Mammary microvascular endothelial cell (primary cell): ENCODE measurements around the gene ACP4. TPM values are rescaled to one million over a fixed set of nuclear protein-coding genes. Genes with fewer than 3 reads are reported as not detected.

Experiments
- total RNA-seq: library from RNA; depleted of rRNA; stranded (reverse); fragments of >200 nt; gene quantifications from 2 replicates; pipeline ENCODE4 v1.2.3, GENCODE V29; 2015

ACP4 gene, protein sequence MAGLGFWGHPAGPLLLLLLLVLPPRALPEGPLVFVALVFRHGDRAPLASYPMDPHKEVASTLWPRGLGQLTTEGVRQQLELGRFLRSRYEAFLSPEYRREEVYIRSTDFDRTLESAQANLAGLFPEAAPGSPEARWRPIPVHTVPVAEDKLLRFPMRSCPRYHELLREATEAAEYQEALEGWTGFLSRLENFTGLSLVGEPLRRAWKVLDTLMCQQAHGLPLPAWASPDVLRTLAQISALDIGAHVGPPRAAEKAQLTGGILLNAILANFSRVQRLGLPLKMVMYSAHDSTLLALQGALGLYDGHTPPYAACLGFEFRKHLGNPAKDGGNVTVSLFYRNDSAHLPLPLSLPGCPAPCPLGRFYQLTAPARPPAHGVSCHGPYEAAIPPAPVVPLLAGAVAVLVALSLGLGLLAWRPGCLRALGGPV
- total RNA-seq = not detected in 2 replicates

DNA sequence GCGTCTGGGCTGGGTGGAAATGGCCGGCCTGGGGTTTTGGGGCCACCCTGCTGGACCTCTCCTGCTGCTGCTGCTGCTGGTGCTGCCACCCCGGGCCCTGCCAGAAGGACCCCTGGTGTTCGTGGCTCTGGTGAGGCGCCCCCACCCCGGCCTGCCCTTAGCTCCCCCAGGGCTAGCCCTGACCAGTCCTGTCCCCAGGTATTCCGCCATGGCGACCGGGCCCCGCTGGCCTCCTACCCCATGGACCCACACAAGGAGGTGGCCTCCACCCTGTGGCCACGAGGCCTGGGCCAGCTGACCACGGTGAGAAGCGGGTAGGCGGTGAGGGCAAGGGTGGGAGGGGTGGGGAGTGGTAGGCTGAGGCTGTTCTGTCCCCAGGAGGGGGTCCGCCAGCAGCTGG is at the start of gene ACP4:
Gene ACP4, plus strand, starts transcription at position 20 of the 400 bp plus-strand sequence. Its CDS starts 0 bp downstream, at position 20.

DNA sequence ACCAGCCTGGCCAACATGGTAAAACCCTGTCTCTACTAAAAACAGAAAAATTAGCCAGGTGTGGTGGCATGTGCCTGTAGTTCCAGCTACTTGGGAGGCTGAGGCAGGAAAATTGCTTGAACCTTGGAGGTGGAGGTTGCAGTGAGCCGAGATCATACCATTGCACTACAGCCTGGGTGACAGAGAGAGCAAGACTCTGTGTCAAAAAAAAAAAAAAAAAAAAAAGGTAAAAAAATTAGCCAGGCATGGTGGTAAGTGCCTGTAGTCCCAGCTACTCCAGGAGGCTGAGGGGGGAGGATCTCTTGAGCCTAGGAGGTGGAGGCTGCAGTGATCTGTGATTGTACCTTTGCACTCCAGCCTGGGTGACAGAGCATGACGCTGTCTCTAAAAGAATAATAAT is 20.1 kb upstream of the ACP4 start, which contains the start of gene GPR32:
Gene GPR32, plus strand, starts transcription at position 301 of the 400 bp plus-strand sequence. CDS start 137 bp downstream, outside the sequence.

DNA sequence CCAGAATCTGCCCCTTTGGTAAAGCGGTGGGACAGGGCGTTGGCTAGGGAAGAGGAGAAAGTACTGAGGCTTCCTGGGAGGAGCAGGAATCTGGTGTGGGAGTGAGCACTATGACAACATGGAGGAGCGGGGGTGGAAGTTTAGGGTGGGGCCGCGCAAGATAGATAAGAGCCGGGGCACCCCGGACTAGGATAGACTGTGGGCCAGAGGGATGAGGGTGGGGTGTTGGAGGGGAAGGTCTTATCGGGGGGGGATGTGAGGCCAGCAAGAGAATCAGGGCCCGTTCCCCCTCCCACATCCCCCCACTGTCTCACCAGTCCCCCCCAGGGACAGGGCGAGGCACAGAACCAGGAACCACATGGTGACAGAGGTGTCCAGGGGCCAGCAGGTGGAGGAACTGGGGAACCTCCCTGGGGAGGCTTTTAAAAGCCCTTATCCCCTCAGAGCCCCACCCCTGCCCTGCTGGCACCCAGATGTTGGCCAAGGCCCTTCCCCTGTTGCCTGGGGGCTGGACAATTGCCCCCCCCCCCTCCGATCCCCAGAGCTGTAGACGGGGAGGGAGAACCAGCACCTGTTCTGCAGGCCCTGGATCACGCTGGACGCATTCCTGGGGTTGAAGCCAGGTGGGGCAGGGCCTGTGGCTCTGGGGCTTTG is 33.3 kb downstream of the ACP4 start, which contains the start of gene KLK1:
Gene KLK1, minus strand, starts transcription at position 399 of the 654 bp plus-strand sequence. Its CDS starts 39 bp downstream, at position 360.

DNA sequence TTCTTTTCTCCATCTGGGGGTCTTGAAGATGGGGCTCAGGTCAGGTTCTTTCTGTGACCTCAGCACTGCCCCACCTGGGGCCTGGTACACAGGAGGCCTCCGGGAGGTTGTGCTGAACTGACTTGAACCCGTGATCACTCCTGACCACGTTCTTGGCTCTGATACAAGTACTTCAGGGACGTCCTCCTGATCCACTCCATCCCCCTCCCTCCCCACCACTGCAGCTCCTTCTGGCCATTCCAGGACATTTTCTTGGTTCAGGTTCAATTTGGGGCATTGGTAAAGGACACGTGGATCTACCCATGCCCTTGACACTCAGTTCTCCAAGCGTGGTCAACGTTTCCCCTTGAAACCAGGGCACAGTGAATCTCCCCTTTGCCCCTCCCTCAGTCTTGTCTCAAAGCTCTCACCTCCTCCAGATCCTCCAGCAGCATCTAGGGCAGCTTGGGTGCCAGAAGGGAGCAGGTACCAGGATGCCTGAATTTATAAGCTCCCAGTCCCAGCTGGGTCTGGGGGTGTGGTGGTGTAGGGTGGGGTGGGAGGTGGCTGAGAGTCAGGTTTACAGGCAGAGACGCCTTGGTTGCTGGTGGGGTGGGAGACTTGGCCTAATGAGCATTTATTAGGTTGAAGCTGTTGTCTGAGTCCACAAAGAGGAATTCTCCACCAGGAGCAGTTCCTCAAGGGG is 43.0 kb downstream of the ACP4 start, which contains the start of gene KLK15:
Gene KLK15, minus strand, starts transcription at position 458 of the 685 bp plus-strand sequence. CDS start 2,082 bp downstream, outside the sequence.

Other genes with a start within 250 kb of the ACP4 start
- 0.05 TPM in 1 of 2 replicates, not detected in the other for gene LRRC4B, start 222.0 kb upstream of the ACP4 start, total RNA-seq
- not detected in 2 replicates for gene SYT3, start 150.5 kb upstream of the ACP4 start, total RNA-seq
- gene C19orf81, start 141.0 kb upstream of the ACP4 start, total RNA-seq = 1.3 and 5.9 TPM in 2 replicates
- 0.13 and 0.30 TPM in 2 replicates for gene SHANK1, start 70.6 kb upstream of the ACP4 start, total RNA-seq
- gene CLEC11A, start 67.1 kb upstream of the ACP4 start, total RNA-seq = 11.5 and 19.5 TPM in 2 replicates
- gene GPR32, start 20.0 kb upstream of the ACP4 start, total RNA-seq = not detected in 2 replicates
- not detected in 2 replicates for gene KLK1, start 33.4 kb downstream of the ACP4 start, total RNA-seq
- not detected in 2 replicates for gene KLK15, start 43.2 kb downstream of the ACP4 start, total RNA-seq
- not detected in 2 replicates for gene KLK3, start 64.5 kb downstream of the ACP4 start, total RNA-seq
- not detected in 2 replicates for gene KLK2, start 83.0 kb downstream of the ACP4 start, total RNA-seq
- not detected in 2 replicates for gene KLK4, start 121.0 kb downstream of the ACP4 start, total RNA-seq
- gene KLK5, start 162.6 kb downstream of the ACP4 start, total RNA-seq = not detected in 2 replicates
- not detected in 2 replicates for gene KLK6, start 179.2 kb downstream of the ACP4 start, total RNA-seq
- not detected in 2 replicates for gene KLK7, start 193.5 kb downstream of the ACP4 start, total RNA-seq
- not detected in 2 replicates for gene KLK8, start 211.2 kb downstream of the ACP4 start, total RNA-seq
- not detected in 2 replicates for gene KLK10, start 229.3 kb downstream of the ACP4 start, total RNA-seq
- gene KLK11, start 236.2 kb downstream of the ACP4 start, total RNA-seq = not detected in 2 replicates
- gene KLK12, start 244.6 kb downstream of the ACP4 start, total RNA-seq = not detected in 2 replicates